Activated B cell treated with CpG ODN at 0.5 μM for 24 hours (primary cell): Measurements from ENCODE around the gene HSF4. TPM values are rescaled to one million over a fixed set of nuclear protein-coding genes. Genes with fewer than 3 reads are reported as not detected.

ENCODE experiments used
- ATAC-seq: fragments of 200-7000 bp; cut with Tn5 transposase; one replicate; pipeline ENCODE4 v1.10.0; 2021; ENCODE audit warnings: low read depth, mild to moderate bottlenecking, moderate library complexity
- CTCF ChIA-PET: fragments of 350-600 bp; sonication (Branson Sonifier 250); formaldehyde crosslinking; loops from one replicate; lab custom pipeline; 2021; ENCODE audit warnings: antibody characterized with exemption; lab: Charles Lee
- POLR2A ChIA-PET: fragments of 350-600 bp; sonication (Branson Sonifier 250); formaldehyde crosslinking; loops from one replicate; lab custom pipeline; 2021; ENCODE audit warnings: antibody characterized with exemption; lab: Charles Lee
- DNase-seq: peaks from one replicate; pipeline ENCODE4 v3.0.0; 2022
- H3K27ac Mint-ChIP-seq: one replicate; pipeline ENCODE4 v1.8.0; 2020; ENCODE audit warnings: mixed read lengths
- H3K27me3 Mint-ChIP-seq: one replicate; pipeline ENCODE4 v1.8.0; 2021; ENCODE audit warnings: mixed read lengths
- H3K36me3 Mint-ChIP-seq: one replicate; pipeline ENCODE4 v1.8.0; 2021; ENCODE audit warnings: low read depth, mixed read lengths
- H3K4me1 Mint-ChIP-seq: one replicate; pipeline ENCODE4 v1.8.0; 2021; ENCODE audit warnings: mixed read lengths
- H3K4me3 Mint-ChIP-seq: one replicate; pipeline ENCODE4 v1.8.0; 2020; ENCODE audit warnings: mild to moderate bottlenecking, mixed read lengths
- H3K9me3 Mint-ChIP-seq: one replicate; pipeline ENCODE4 v1.8.0; 2020; ENCODE audit warnings: mixed read lengths
- intact Hi-C: fragments of 100-400 bp; cut with micrococcal nuclease; formaldehyde crosslinking; loops from one replicate; pipeline ENCODE4 v1.15.1; 2024
- total RNA-seq: library from RNA; stranded (reverse); gene quantifications from 2 replicates; pipeline ENCODE4 v1.2.3, GENCODE V29; 2022
- TF ChIP-seq, protein P1 (sequence below): fragments of 200-600 bp; IDR thresholded peaks from one replicate; pipeline ENCODE4 v1.8.0; 2022; ENCODE audit warnings: antibody characterized with exemption, mild to moderate bottlenecking

The HSF4 gene
- total RNA-seq, 1 donor from 2014 or later, result 5.9 TPM

- CTCF ChIA-PET, result no interaction called here
- Mint-ChIP-seq H3K36me3 (peaks cover 3% of the 10 kb centered on the region), H3K4me3 (no peak overlapping the region), H3K27ac (no peak overlapping the region), H3K27me3 (peaks cover 8% of the 10 kb centered on the region), H3K9me3 (no peaks in the 10 kb centered on the region), H3K4me1 (peaks cover 32% of the 10 kb centered on the region)
- ATAC-seq (no peak), DNase-seq (no peak)
- intact Hi-C loops, result no loop called here
- TF ChIP-seq, protein P1, sequence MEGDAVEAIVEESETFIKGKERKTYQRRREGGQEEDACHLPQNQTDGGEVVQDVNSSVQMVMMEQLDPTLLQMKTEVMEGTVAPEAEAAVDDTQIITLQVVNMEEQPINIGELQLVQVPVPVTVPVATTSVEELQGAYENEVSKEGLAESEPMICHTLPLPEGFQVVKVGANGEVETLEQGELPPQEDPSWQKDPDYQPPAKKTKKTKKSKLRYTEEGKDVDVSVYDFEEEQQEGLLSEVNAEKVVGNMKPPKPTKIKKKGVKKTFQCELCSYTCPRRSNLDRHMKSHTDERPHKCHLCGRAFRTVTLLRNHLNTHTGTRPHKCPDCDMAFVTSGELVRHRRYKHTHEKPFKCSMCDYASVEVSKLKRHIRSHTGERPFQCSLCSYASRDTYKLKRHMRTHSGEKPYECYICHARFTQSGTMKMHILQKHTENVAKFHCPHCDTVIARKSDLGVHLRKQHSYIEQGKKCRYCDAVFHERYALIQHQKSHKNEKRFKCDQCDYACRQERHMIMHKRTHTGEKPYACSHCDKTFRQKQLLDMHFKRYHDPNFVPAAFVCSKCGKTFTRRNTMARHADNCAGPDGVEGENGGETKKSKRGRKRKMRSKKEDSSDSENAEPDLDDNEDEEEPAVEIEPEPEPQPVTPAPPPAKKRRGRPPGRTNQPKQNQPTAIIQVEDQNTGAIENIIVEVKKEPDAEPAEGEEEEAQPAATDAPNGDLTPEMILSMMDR, result no peak
- POLR2A ChIA-PET, result no interaction called here
Observed at GRCh38 chr16:67188323-67188722, 23.8 kb downstream of the HSF4 start.

- H3K27ac Mint-ChIP-seq, result no peak overlapping the region
- intact Hi-C loops, result no loop called here
- DNase-seq (no peak), ATAC-seq (no peak)
- POLR2A ChIA-PET, result no interaction called here
- peaks cover 36% of the 10 kb centered on the region for H3K4me1 Mint-ChIP-seq
- no peaks in the 10 kb centered on the region for H3K9me3 Mint-ChIP-seq
- CTCF ChIA-PET, result no interaction called here
- H3K27me3 Mint-ChIP-seq, result peaks cover 8% of the 10 kb centered on the region
- peaks cover 7% of the 10 kb centered on the region for H3K36me3 Mint-ChIP-seq
- TF ChIP-seq, protein P1, result no peak
- no peak overlapping the region for H3K4me3 Mint-ChIP-seq
Observed at GRCh38 chr16:67188798-67189197, 24.3 kb downstream of the HSF4 start.

DNA sequence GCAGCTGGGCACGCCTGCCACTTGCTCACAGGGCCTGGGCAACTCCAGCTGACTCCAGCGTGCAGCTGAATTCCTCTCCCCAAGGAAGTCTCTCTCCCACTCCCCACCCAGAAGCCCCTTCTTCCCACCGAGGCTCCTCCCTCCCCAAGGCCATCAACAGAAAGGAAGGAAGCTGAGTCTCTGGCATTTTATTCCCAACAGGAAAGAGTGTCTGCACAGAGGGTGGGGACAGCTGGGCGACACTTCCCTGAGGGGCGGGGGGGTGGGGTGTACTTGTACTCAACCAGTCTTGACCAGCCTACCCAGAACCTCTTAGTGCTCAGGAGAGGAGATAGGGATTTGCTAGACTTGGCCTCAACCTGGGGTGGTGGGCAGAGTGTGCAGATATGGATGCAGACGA, 25.5 kb downstream of the HSF4 start, which contains the start of gene EXOC3L1:
Gene EXOC3L1 (minus strand): TSS at position 96 of the 400 bp plus-strand sequence. CDS start 460 bp downstream, outside the sequence.
- Mint-ChIP-seq H3K27me3 (peaks cover 8% of the 10 kb centered on the region), H3K4me3 (no peak within 1 kb of the TSS), H3K27ac (no peak within 1 kb of the TSS), H3K36me3 (peaks cover 18% of the 10 kb centered on the region), H3K9me3 (no peaks in the 10 kb centered on the region), H3K4me1 (peaks cover 34% of the 10 kb centered on the region)
- DNase-seq (no peak), ATAC-seq (no peak)
- intact Hi-C loops, result no loop called here
- POLR2A ChIA-PET, result no interaction called here
- CTCF ChIA-PET, result no interaction called here
- TF ChIP-seq, protein P1, result no peak

DNA sequence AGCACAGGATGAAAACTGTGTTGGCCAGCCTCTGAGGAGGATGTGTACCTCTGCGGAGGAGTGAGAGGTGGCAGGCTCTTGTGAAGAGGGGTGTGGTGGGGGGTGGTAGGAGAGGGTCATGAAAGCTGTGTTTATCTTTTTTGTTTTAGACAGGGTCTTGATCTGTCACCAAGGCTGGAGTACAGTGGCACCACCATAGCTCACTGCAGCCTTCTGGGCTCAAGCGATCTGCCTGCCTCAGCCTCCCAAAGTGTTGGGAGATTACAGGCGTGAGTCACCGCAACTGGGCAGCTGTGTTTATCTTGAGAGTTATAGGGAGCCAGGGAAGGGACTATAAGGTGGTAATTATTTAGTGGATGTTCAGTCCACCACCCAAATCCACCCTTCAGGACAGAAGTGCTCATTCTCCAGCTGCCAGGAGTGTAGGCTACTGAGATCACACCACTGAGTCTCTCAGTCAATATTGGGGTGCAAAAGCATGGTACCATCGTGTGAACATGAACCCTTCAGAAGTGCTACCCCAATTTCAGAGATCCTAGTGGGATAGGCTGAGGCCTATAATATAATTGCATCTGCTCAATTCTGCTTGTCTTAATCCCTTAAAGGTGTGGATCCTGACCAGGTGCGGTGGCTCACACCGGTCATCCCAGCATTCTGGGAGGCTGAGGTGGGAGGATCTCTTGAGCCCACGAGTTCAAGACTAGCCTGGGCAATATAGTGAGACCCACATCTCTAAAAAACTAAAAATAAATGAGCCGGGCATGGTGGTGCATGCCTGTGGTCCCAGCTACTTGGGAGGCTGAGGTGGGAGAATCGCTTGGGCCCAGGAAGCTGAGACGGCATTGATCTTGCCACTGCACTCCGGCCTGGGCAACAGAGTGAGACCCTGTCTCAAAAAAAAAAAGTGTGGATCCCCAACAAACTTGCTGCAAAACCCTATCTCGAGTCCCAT, 26.2 kb downstream of the HSF4 start:
- intact Hi-C loops, result no loop called here
- H3K27me3 Mint-ChIP-seq, result peaks cover 3% of the 10 kb centered on the region

More for the DNA sequence above, 26.2 kb downstream of the HSF4 start:
- DNase-seq (no peak), ATAC-seq (no peak)
- Mint-ChIP-seq H3K27ac (no peak overlapping the region), H3K36me3 (peaks cover 24% of the 10 kb centered on the region), H3K4me1 (peaks cover 27% of the 10 kb centered on the region), H3K9me3 (no peaks in the 10 kb centered on the region), H3K4me3 (peak overlapping the region; percentile 87)
- ChIA-PET CTCF (no interaction called here), POLR2A (no interaction called here)
- TF ChIP-seq, protein P1, result no peak
